ENCODE data around the gene LRP1B.
"Not testable (repeated sequence)": the region's sequence is repeated elsewhere in the genome, so short reads cannot be mapped to it uniquely, and the experiment has no call there.

The LRP1B gene

DNA sequence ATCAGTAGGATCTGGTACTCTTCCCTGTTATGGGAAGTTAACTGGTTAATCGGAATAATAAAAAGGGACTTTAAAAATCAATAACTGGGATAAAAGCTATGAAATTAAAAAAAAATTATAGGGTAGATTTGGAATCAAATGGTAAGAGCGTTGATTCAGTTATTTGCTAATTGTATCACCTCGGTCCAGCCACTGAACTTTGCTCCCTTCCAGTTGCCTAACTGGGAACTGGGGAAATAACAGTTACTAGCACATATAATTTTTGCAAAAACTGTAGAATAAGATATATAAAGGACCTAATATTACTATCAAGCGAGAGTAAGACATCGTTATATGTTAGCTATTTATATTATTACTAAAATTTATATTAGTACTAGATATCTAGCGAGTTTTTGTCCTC lies 302.1 kb downstream of the LRP1B start:
- TF ChIP-seq TOX (CRISPR knock-in tag; IDR thresholded peaks at IDR 0.05; ENCODE audit: borderline replicate concordance) (no peak), BACH2 (CRISPR knock-in tag; IDR thresholded peaks at IDR 0.05; ENCODE audit: borderline replicate concordance) (no peak)
- no peak for ATAC-seq

GRCh38 chr2:141824790-141825189 lies 306.0 kb downstream of the LRP1B start:
- no peak for ATAC-seq
- TF ChIP-seq RARB (CRISPR knock-in tag; IDR thresholded peaks at IDR 0.05) (no peak), POU6F1 (CRISPR knock-in tag; IDR thresholded peaks at IDR 0.05; ENCODE audit: borderline replicate concordance, low read depth) (no peak), ZFP30 (CRISPR knock-in tag; IDR thresholded peaks at IDR 0.05) (no peak), ARNTL (CRISPR knock-in tag; IDR thresholded peaks at IDR 0.05; ENCODE audit: borderline replicate concordance, low read depth) (no peak), TOX (CRISPR knock-in tag; IDR thresholded peaks at IDR 0.05; ENCODE audit: borderline replicate concordance) (no peak), CREB5 (CRISPR knock-in tag; IDR thresholded peaks at IDR 0.05; ENCODE audit: low read depth) (no peak), PPARA (CRISPR knock-in tag; IDR thresholded peaks at IDR 0.05; ENCODE audit: borderline replicate concordance) (no peak), GLIS3 (CRISPR knock-in tag; IDR thresholded peaks at IDR 0.05) (no peak), OSR1 (CRISPR knock-in tag; IDR thresholded peaks at IDR 0.05) (no peak), CSRNP3 (CRISPR knock-in tag; IDR thresholded peaks at IDR 0.05) (no peak), ISL1 (CRISPR knock-in tag; IDR thresholded peaks at IDR 0.05) (no peak), TCF4 (CRISPR knock-in tag; IDR thresholded peaks at IDR 0.05; ENCODE audit: borderline replicate concordance) (no peak)
- TF ChIP-seq, protein P1, sequence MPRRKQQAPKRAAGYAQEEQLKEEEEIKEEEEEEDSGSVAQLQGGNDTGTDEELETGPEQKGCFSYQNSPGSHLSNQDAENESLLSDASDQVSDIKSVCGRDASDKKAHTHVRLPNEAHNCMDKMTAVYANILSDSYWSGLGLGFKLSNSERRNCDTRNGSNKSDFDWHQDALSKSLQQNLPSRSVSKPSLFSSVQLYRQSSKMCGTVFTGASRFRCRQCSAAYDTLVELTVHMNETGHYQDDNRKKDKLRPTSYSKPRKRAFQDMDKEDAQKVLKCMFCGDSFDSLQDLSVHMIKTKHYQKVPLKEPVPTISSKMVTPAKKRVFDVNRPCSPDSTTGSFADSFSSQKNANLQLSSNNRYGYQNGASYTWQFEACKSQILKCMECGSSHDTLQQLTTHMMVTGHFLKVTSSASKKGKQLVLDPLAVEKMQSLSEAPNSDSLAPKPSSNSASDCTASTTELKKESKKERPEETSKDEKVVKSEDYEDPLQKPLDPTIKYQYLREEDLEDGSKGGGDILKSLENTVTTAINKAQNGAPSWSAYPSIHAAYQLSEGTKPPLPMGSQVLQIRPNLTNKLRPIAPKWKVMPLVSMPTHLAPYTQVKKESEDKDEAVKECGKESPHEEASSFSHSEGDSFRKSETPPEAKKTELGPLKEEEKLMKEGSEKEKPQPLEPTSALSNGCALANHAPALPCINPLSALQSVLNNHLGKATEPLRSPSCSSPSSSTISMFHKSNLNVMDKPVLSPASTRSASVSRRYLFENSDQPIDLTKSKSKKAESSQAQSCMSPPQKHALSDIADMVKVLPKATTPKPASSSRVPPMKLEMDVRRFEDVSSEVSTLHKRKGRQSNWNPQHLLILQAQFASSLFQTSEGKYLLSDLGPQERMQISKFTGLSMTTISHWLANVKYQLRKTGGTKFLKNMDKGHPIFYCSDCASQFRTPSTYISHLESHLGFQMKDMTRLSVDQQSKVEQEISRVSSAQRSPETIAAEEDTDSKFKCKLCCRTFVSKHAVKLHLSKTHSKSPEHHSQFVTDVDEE (CRISPR knock-in tag; IDR thresholded peaks at IDR 0.05) = no peak

GRCh38 chr2:141820893-141821292 lies 309.9 kb downstream of the LRP1B start:
- ATAC-seq = no peak
- TF ChIP-seq ZFP30 (CRISPR knock-in tag; IDR thresholded peaks at IDR 0.05) = no peak
- no peak for TF ChIP-seq ESRRG (CRISPR knock-in tag; IDR thresholded peaks at IDR 0.05)
- TF ChIP-seq CREB5 (CRISPR knock-in tag; IDR thresholded peaks at IDR 0.05; ENCODE audit: low read depth) = no peak
- TF ChIP-seq POU6F1 (CRISPR knock-in tag; IDR thresholded peaks at IDR 0.05; ENCODE audit: borderline replicate concordance, low read depth) = no peak

DNA sequence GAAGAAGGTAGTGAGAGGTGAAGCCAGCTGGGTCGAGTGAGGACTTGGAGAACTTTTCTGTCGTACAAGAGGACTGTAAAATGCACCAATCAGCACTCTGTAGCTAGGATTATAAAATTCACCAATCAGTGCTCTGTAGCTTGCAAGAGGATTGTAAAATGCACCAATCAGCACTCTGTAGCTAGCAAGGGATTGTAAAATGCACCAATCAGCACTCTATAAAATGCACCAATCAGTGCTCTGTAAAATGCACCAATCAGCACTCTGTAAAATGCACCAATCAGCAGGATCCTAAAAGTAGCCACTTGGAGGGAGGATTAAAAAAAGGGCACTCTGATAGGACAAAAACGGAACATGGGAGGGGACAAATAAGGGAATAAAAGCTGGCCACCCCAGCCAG lies 315.5 kb downstream of the LRP1B start:
- not testable (repeated sequence) for ATAC-seq

DNA sequence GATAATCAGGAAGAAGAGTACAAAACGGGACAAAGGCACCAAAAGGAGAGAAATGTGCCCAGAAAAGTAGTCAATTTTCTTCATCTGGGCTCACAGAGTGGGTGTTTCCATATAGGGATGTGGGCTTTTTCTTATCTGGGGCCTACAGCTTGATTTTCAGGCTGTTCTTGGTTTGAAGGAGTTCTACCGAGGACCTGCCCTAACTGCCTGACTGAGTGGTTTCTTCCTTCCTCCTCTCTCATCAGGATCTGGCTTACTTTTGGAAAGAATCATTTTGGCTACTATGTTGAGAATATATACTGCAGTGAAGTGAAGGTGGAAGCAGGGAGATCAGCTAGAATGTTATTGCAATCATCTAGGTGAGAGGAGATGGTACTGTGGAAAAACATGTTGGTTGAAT lies 316.7 kb downstream of the LRP1B start:
- ATAC-seq = no peak
- TF ChIP-seq RARB (CRISPR knock-in tag; IDR thresholded peaks at IDR 0.05) (no peak), ZNF565 (CRISPR knock-in tag; conservative IDR thresholded peaks at IDR 0.05; ENCODE audit: low read depth) (no peak), OSR1 (CRISPR knock-in tag; IDR thresholded peaks at IDR 0.05) (no peak), GLIS3 (CRISPR knock-in tag; IDR thresholded peaks at IDR 0.05) (no peak), CSDC2 (CRISPR knock-in tag; IDR thresholded peaks at IDR 0.05) (no peak), BACH2 (CRISPR knock-in tag; IDR thresholded peaks at IDR 0.05; ENCODE audit: borderline replicate concordance) (no peak), ESRRG (CRISPR knock-in tag; IDR thresholded peaks at IDR 0.05) (no peak), CSRNP3 (CRISPR knock-in tag; IDR thresholded peaks at IDR 0.05) (no peak), TOX (CRISPR knock-in tag; IDR thresholded peaks at IDR 0.05; ENCODE audit: borderline replicate concordance) (no peak), CREB5 (CRISPR knock-in tag; IDR thresholded peaks at IDR 0.05; ENCODE audit: low read depth) (no peak)

Measured in SK-N-SH treated with all-trans-retinoic acid at 6 μM for 48 hours (cell line).